Karpas-422 (cell line): ENCODE results near the gene PPP2R2B. TPM values are rescaled to one million over a fixed set of nuclear protein-coding genes. Genes with fewer than 3 reads are reported as not detected.
A peak's percentile ranks its signal among the peaks of the same experiment; 100 is the strongest.

Experiments used
- DNase-seq: peaks from one replicate; pipeline ENCODE4 v3.0.0-alpha.2; 2015
- H2AFZ ChIP-seq: fragments of 200-600 bp; sonication (generic); 2 replicates; pipeline ENCODE4 v1.6.1; 2014; ENCODE audit warnings: antibody characterized with exemption, low read length, mixed read lengths
- H3K27ac ChIP-seq: fragments of 200-600 bp; sonication (generic); 2 replicates; pipeline ENCODE4 v1.5.1; 2014; ENCODE audit warnings: mild to moderate bottlenecking, low read length, moderate library complexity
- H3K27me3 ChIP-seq: fragments of 200-600 bp; sonication (generic); 2 replicates; pipeline ENCODE4 v1.6.1; 2014; ENCODE audit warnings: low read length, mixed read lengths
- H3K36me3 ChIP-seq: fragments of 200-600 bp; sonication (generic); 2 replicates; pipeline ENCODE4 v1.6.1; 2014; ENCODE audit warnings: low read length, mixed read lengths; ENCODE audit not compliant: insufficient read depth
- H3K4me1 ChIP-seq: fragments of 200-600 bp; sonication (generic); 2 replicates; pipeline ENCODE4 v1.6.1; 2014; ENCODE audit warnings: mild to moderate bottlenecking, low read length, mixed read lengths
- H3K4me2 ChIP-seq: fragments of 200-600 bp; sonication (generic); 2 replicates; pipeline ENCODE4 v1.6.1; 2014; ENCODE audit warnings: low read length, low read depth, mild to moderate bottlenecking; ENCODE audit not compliant: poor library complexity, severe bottlenecking
- H3K4me3 ChIP-seq: fragments of 200-600 bp; sonication (generic); 2 replicates; pipeline ENCODE4 v1.5.1; 2014; ENCODE audit warnings: mild to moderate bottlenecking, antibody characterized with exemption, low read length, mixed read lengths
- H3K79me2 ChIP-seq: fragments of 200-600 bp; sonication (generic); 2 replicates; pipeline ENCODE4 v1.6.1; 2014; ENCODE audit warnings: mild to moderate bottlenecking, low read length, mixed read lengths
- H3K9ac ChIP-seq: fragments of 200-600 bp; sonication (generic); 2 replicates; pipeline ENCODE4 v1.6.0; 2014; ENCODE audit warnings: low read length
- H3K9me2 ChIP-seq: fragments of 200-600 bp; sonication (generic), shearing (Covaris generic); replicated peaks from 2 replicates; pipeline ENCODE4 v1.6.0; 2014; ENCODE audit warnings: mild to moderate bottlenecking, low read length, moderate library complexity; ENCODE audit not compliant: insufficient read depth
- H3K9me3 ChIP-seq: fragments of 300-700, 200-600 bp; sonication (generic); 2 replicates; pipeline ENCODE4 v1.6.1; 2014; ENCODE audit warnings: low read length, mixed read lengths
- H4K20me1 ChIP-seq: fragments of 200-600 bp; sonication (generic); 2 replicates; pipeline ENCODE4 v1.6.1; 2014; ENCODE audit warnings: mild to moderate bottlenecking, antibody characterized with exemption, low read length, low read depth; ENCODE audit not compliant: insufficient read depth
- total RNA-seq: library from RNA; depleted of rRNA; stranded (reverse); fragments of >200 nt; shearing (Covaris generic); gene quantifications from 2 replicates; pipeline ENCODE4 v1.2.3, GENCODE V29; 2014; ENCODE audit warnings: low replicate concordance

Gene PPP2R2B
- total RNA-seq, 1 experiment from 2014 or later: not detected

GRCh38 chr5:146909255-146910068 lies 30.9 kb upstream of the PPP2R2B start:
- H4K20me1 ChIP-seq: no peaks in the 10 kb centered on the region
- H3K9me2 ChIP-seq: no peaks in the 10 kb centered on the region; the same call in 1 of the 2 replicates
- no peaks in the 10 kb centered on the region for H3K27me3 ChIP-seq
- no peak overlapping the region for H3K27ac ChIP-seq
- no peak overlapping the region for H3K4me3 ChIP-seq
- H3K4me1 ChIP-seq: no peaks in the 10 kb centered on the region
- no peaks in the 10 kb centered on the region for H3K79me2 ChIP-seq
- no peaks in the 10 kb centered on the region for H3K36me3 ChIP-seq
- no peaks in the 10 kb centered on the region for H3K9me3 ChIP-seq
- no peak overlapping the region for H2AFZ ChIP-seq
- DNase-seq: no peak
- H3K4me2 ChIP-seq: no peak overlapping the region
- no peak overlapping the region for H3K9ac ChIP-seq

DNA sequence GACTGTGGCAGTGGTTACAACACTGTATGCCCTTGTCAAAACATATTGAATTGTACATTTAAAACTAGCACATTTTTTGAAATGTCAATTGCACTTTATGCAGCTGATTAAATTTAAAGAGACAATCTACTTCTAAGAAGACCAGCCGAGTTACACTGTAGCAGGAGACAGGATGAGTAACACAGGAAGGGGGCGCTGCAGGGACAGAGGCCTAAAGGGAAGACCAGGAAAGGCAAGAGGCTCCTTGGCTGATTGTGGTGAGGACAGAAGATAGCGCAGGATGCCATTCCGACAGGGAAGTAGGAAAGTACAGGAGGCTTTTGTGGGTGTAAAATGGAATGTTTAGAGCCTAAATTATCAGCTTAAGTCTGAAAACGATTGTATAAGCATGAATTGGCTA lies 28.2 kb upstream of the PPP2R2B start:
- no peak overlapping the region for H3K27ac ChIP-seq

GRCh38 chr5:146904890-146905289 lies 26.3 kb upstream of the PPP2R2B start:
- DNase-seq: no peak
- H3K4me2 ChIP-seq: no peak overlapping the region
- no peak overlapping the region for H3K27ac ChIP-seq
- H2AFZ ChIP-seq: no peak overlapping the region
- H3K9me3 ChIP-seq: no peaks in the 10 kb centered on the region
- no peaks in the 10 kb centered on the region for H3K27me3 ChIP-seq
- H3K9me2 ChIP-seq: no peaks in the 10 kb centered on the region; the same call in 1 of the 2 replicates
- H4K20me1 ChIP-seq: no peaks in the 10 kb centered on the region
- no peaks in the 10 kb centered on the region for H3K4me1 ChIP-seq
- H3K36me3 ChIP-seq: no peaks in the 10 kb centered on the region
- no peak overlapping the region for H3K9ac ChIP-seq
- H3K79me2 ChIP-seq: no peaks in the 10 kb centered on the region
- H3K4me3 ChIP-seq: no peak overlapping the region

More for the DNA sequence above, 28.2 kb upstream of the PPP2R2B start:
- no peaks in the 10 kb centered on the region for H3K4me1 ChIP-seq
- H2AFZ ChIP-seq: no peak overlapping the region
- no peaks in the 10 kb centered on the region for H3K36me3 ChIP-seq
- H3K9ac ChIP-seq: no peak overlapping the region
- no peaks in the 10 kb centered on the region for H3K27me3 ChIP-seq
- H3K4me3 ChIP-seq: no peak overlapping the region
- H4K20me1 ChIP-seq: no peaks in the 10 kb centered on the region
- H3K9me2 ChIP-seq: no peaks in the 10 kb centered on the region; the same call in 1 of the 2 replicates
- no peaks in the 10 kb centered on the region for H3K9me3 ChIP-seq
- no peak overlapping the region for H3K4me2 ChIP-seq
- H3K79me2 ChIP-seq: no peaks in the 10 kb centered on the region
- peak; percentile 42 for DNase-seq

DNA sequence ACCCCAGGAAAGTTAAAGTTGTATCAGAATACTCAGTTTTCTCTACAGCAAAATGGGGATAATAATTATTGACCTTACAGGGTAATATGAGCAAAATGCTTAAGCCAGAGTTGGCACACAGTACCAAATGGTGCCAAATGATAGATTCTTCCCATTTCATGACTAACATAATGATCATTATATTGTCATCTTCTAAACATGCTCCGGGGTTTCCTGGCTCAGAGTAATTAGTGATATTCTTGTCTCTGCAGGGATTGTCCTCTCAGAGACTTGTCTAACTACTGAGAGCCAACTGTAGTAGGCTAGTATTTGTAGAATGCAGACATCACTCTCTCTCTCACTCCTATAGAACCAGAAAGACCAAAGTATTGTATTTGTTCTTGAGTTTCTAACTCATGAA lies 25.2 kb upstream of the PPP2R2B start:
- Histone ChIP-seq H3K79me2 (no peaks in the 10 kb centered on the region), H3K9me2 (no peaks in the 10 kb centered on the region; the same call in 1 of the 2 replicates), H3K36me3 (no peaks in the 10 kb centered on the region), H3K4me3 (no peak overlapping the region), H2AFZ (no peak overlapping the region), H3K4me1 (no peaks in the 10 kb centered on the region), H3K27ac (no peak overlapping the region), H3K9ac (no peak overlapping the region), H3K27me3 (no peaks in the 10 kb centered on the region), H3K9me3 (no peaks in the 10 kb centered on the region), H3K4me2 (no peak overlapping the region), H4K20me1 (no peaks in the 10 kb centered on the region)
- no peak for DNase-seq

- Histone ChIP-seq H3K9me2 (no peaks in the 10 kb centered on the region; the same call in 1 of the 2 replicates), H4K20me1 (no peaks in the 10 kb centered on the region), H3K79me2 (no peaks in the 10 kb centered on the region), H3K27ac (no peak overlapping the region), H3K9me3 (no peaks in the 10 kb centered on the region), H3K9ac (no peak overlapping the region), H3K4me3 (no peak overlapping the region), H3K36me3 (no peaks in the 10 kb centered on the region), H3K4me1 (no peaks in the 10 kb centered on the region), H2AFZ (no peak overlapping the region), H3K27me3 (no peaks in the 10 kb centered on the region), H3K4me2 (no peak overlapping the region)
- no peak for DNase-seq
Observed at GRCh38 chr5:146902471-146902870, 23.9 kb upstream of the PPP2R2B start.

- Histone ChIP-seq H3K4me1 (no peaks in the 10 kb centered on the region), H2AFZ (no peak overlapping the region), H3K79me2 (no peaks in the 10 kb centered on the region), H4K20me1 (no peaks in the 10 kb centered on the region), H3K9me2 (no peaks in the 10 kb centered on the region), H3K4me3 (no peak overlapping the region), H3K27ac (no peak overlapping the region), H3K9ac (no peak overlapping the region), H3K27me3 (no peaks in the 10 kb centered on the region), H3K9me3 (no peaks in the 10 kb centered on the region), H3K4me2 (no peak overlapping the region), H3K36me3 (no peaks in the 10 kb centered on the region)
- DNase-seq: no peak
Observed at GRCh38 chr5:146897061-146897460, 18.5 kb upstream of the PPP2R2B start.

- Histone ChIP-seq H3K9me2 (no peaks in the 10 kb centered on the region), H3K9ac (no peak overlapping the region), H3K9me3 (no peaks in the 10 kb centered on the region), H4K20me1 (no peaks in the 10 kb centered on the region), H3K36me3 (no peaks in the 10 kb centered on the region), H3K4me3 (no peak overlapping the region), H3K4me1 (no peaks in the 10 kb centered on the region), H3K4me2 (no peak overlapping the region), H3K27ac (no peak overlapping the region), H3K79me2 (no peaks in the 10 kb centered on the region), H2AFZ (no peak overlapping the region), H3K27me3 (no peaks in the 10 kb centered on the region)
- no peak for DNase-seq
Observed at GRCh38 chr5:146894753-146895521, 16.4 kb upstream of the PPP2R2B start.

- no peak overlapping the region for H2AFZ ChIP-seq
Observed at GRCh38 chr5:146893991-146894390, 15.4 kb upstream of the PPP2R2B start.

More at GRCh38 chr5:146893991-146894390, 15.4 kb upstream of the PPP2R2B start:
- no peaks in the 10 kb centered on the region for H3K36me3 ChIP-seq
- H4K20me1 ChIP-seq: no peaks in the 10 kb centered on the region
- no peak overlapping the region for H3K4me3 ChIP-seq
- no peak overlapping the region for H3K4me2 ChIP-seq
- no peaks in the 10 kb centered on the region for H3K27me3 ChIP-seq
- no peak overlapping the region for H3K27ac ChIP-seq
- H3K79me2 ChIP-seq: no peaks in the 10 kb centered on the region
- H3K9ac ChIP-seq: no peak overlapping the region
- no peaks in the 10 kb centered on the region for H3K4me1 ChIP-seq
- H3K9me2 ChIP-seq: no peaks in the 10 kb centered on the region
- H3K9me3 ChIP-seq: no peaks in the 10 kb centered on the region
- no peak for DNase-seq
